Neutrophil (primary cell): ENCODE results near the gene KIR3DL1.
"Not testable (repeated sequence)": the region's sequence is repeated elsewhere in the genome, so short reads cannot be mapped to it uniquely, and the experiment has no call there.

Source experiments
- H3K27ac ChIP-seq: fragments of 200-600 bp; sonication (generic); 2 replicates; pipeline ENCODE4 v1.5.1; 2016; ENCODE audit warnings: mild to moderate bottlenecking, moderate library complexity
- H3K27me3 ChIP-seq: fragments of 200-600 bp; sonication (generic); 2 replicates; pipeline ENCODE4 v1.6.0; 2016; ENCODE audit warnings: mild to moderate bottlenecking
- H3K36me3 ChIP-seq: fragments of 200-600 bp; sonication (generic); 2 replicates; pipeline ENCODE4 v1.5.1; 2017
- H3K4me1 ChIP-seq, 2 experiments: fragments of 200-600 bp in 1 of 2; sonication (generic) in 1 of 2; 1 replicate in 1 of 2; 2 replicates in 1 of 2; pipeline versions ENCODE4 v1.5.1 to v1.6.1; 2013 to 2016; ENCODE audit warnings: low read depth in 1 of 2, low read length in 1 of 2, mild to moderate bottlenecking in 1 of 2, moderate library complexity in 1 of 2; ENCODE audit not compliant: control insufficient read depth in 1 of 2, insufficient read depth in 1 of 2
- H3K4me3 ChIP-seq, 2 experiments: fragments of 200-600 bp in 1 of 2; sonication (generic) in 1 of 2; 1 replicate in 1 of 2; 2 replicates in 1 of 2; pipeline ENCODE4 v1.5.1; 2013 to 2016; ENCODE audit warnings: low read depth in 1 of 2, low read length in 1 of 2, mild to moderate bottlenecking in 1 of 2, moderate library complexity in 1 of 2
- H3K9me3 ChIP-seq: fragments of 200-600 bp; sonication (generic); 2 replicates; pipeline ENCODE4 v1.5.1; 2016

KIR3DL1 gene

GRCh38 chr19:54816251-54816650 lies at the start of gene KIR3DL1:
KIR3DL1 (plus strand) TSS chr19:54816468.
- H3K27ac ChIP-seq, H3K36me3 ChIP-seq, H3K4me1 ChIP-seq, H3K4me3 ChIP-seq, H3K9me3 ChIP-seq, H3K27me3 ChIP-seq: not testable (repeated sequence)

DNA sequence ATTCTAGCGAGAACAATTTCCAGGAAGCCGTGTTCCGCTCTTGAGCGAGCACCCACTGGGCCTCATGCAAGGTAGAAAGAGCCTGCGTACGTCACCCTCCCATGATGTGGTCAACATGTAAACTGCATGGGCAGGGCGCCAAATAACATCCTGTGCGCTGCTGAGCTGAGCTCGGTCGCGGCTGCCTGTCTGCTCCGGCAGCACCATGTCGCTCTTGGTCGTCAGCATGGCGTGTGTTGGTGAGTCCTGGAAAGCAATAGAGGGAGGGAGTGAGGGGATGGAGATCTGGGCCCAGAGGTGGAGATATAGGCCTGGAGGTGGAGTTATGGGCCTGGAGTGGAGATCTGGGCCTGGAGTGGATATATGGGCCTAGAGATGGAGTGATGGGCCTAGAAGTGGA lies 46.6 kb upstream of the KIR3DL1 start, which contains the start of gene KIR2DL1:
Gene KIR2DL1, plus strand, starts transcription at position 148 of the 400 bp plus-strand sequence. Its CDS starts 58 bp downstream, at position 206.
- H3K27me3 ChIP-seq, H3K4me3 ChIP-seq, H3K9me3 ChIP-seq, H3K4me1 ChIP-seq, H3K27ac ChIP-seq, H3K36me3 ChIP-seq: not testable (repeated sequence)

- H3K36me3 ChIP-seq, H3K9me3 ChIP-seq, H3K4me3 ChIP-seq, H3K27me3 ChIP-seq, H3K27ac ChIP-seq, H3K4me1 ChIP-seq: not testable (repeated sequence)
These were observed 45.8 kb upstream of the KIR3DL1 start for GRCh38 chr19:54770511-54770910.

- H3K27me3 ChIP-seq, H3K4me1 ChIP-seq, H3K36me3 ChIP-seq, H3K9me3 ChIP-seq, H3K27ac ChIP-seq, H3K4me3 ChIP-seq: not testable (repeated sequence)
These were observed 45.0 kb upstream of the KIR3DL1 start for GRCh38 chr19:54771018-54771960.

- not testable (repeated sequence) for H3K4me1 ChIP-seq, H3K36me3 ChIP-seq, H3K4me3 ChIP-seq, H3K27ac ChIP-seq, H3K9me3 ChIP-seq, H3K27me3 ChIP-seq
These were observed 43.6 kb upstream of the KIR3DL1 start for GRCh38 chr19:54772666-54773065.

DNA sequence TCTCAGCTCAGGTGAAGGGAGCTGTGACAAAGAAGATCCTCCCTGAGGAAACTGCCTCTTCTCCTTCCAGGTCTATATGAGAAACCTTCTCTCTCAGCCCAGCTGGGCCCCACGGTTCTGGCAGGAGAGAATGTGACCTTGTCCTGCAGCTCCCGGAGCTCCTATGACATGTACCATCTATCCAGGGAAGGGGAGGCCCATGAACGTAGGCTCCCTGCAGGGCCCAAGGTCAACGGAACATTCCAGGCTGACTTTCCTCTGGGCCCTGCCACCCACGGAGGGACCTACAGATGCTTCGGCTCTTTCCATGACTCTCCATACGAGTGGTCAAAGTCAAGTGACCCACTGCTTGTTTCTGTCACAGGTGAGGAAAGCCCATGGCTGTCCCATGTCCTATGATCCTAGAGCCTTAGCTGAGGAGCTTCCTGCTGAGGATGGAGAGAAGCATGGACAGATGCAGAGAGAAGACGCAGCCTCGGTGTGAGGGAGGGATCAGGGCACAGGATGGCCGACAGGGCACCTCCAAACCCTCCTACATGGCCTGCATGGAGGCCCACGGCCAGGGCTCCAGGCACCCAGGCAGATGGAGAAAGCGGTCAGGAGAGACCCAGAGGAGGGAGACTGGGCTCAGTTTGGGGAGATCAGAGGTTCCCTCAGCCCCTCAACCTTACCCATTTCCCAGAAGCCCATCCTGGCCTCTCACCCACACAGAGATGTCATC lies 41.0 kb upstream of the KIR3DL1 start:
- not testable (repeated sequence) for H3K9me3 ChIP-seq, H3K4me1 ChIP-seq, H3K27ac ChIP-seq, H3K4me3 ChIP-seq, H3K36me3 ChIP-seq, H3K27me3 ChIP-seq

DNA sequence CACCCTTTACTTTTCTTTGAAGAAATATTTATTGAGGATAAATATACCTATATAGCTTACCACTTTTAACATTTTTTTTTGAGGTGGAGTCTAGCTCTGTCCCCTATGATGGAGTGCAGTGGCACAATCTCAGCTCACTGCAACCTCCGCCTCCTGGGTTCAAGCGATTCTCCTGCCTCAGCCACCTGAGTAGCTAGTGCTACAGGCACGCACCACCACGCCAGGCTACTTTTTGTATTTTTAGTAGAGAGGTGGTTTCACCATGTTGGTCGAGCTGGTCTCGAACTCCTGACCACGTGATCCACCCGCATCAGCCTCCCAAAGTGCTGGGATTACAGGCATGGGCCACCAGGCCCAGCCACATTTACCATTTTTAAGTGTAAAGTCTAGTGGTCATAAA lies 40.4 kb upstream of the KIR3DL1 start:
- H3K4me1 ChIP-seq: not testable (repeated sequence)

DNA sequence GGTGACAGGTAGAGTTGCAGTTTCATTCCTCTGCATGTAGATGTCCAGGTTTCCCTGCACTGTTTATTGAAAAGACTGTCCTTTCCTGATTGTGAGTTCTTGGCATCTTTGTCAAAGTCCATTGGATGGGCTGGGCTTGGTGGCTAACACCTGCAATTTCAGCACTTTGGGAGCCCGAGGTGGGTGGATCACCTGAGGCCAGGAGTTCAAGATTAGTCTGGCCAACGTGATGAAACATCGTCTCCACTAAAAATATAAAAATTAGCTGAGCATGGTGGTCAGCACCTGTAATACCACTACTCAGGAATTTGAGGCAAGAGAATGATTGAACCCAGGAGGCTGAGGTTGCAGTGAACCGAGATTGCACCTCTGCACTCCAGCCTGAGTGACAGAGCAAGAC lies 38.4 kb upstream of the KIR3DL1 start:
- not testable (repeated sequence) for H3K4me3 ChIP-seq, H3K27me3 ChIP-seq, H3K36me3 ChIP-seq, H3K9me3 ChIP-seq, H3K27ac ChIP-seq, H3K4me1 ChIP-seq

More for the DNA sequence above, 40.4 kb upstream of the KIR3DL1 start:
- H3K9me3 ChIP-seq, H3K4me3 ChIP-seq, H3K27me3 ChIP-seq, H3K27ac ChIP-seq, H3K36me3 ChIP-seq: not testable (repeated sequence)

GRCh38 chr19:54778896-54779295 lies 37.4 kb upstream of the KIR3DL1 start:
- not testable (repeated sequence) for H3K9me3 ChIP-seq, H3K4me3 ChIP-seq, H3K36me3 ChIP-seq, H3K4me1 ChIP-seq, H3K27me3 ChIP-seq
- peak overlapping the region; percentile 60 for H3K27ac ChIP-seq

DNA sequence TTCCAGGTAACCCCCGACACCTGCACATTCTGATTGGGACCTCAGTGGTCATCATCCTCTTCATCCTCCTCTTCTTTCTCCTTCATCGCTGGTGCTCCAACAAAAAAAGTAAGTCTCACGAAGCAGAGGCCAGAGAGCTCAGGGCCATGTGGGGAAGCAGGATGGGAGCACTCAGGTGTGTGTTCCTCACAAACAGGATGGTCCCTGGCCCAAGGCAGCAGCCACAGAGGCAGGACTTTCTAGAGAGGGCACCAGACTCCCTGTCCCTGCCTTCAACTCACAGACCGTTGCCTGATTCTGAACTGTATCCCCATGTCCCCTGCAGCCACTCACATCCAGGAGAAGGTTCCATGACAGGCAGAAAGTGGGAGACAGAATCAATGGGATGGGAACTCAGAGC lies 33.4 kb upstream of the KIR3DL1 start:
- not testable (repeated sequence) for H3K9me3 ChIP-seq, H3K27me3 ChIP-seq, H3K4me3 ChIP-seq, H3K36me3 ChIP-seq, H3K27ac ChIP-seq
- peaks cover 9 to 12% of the 10 kb centered on the region in 2 experiments for H3K4me1 ChIP-seq

DNA sequence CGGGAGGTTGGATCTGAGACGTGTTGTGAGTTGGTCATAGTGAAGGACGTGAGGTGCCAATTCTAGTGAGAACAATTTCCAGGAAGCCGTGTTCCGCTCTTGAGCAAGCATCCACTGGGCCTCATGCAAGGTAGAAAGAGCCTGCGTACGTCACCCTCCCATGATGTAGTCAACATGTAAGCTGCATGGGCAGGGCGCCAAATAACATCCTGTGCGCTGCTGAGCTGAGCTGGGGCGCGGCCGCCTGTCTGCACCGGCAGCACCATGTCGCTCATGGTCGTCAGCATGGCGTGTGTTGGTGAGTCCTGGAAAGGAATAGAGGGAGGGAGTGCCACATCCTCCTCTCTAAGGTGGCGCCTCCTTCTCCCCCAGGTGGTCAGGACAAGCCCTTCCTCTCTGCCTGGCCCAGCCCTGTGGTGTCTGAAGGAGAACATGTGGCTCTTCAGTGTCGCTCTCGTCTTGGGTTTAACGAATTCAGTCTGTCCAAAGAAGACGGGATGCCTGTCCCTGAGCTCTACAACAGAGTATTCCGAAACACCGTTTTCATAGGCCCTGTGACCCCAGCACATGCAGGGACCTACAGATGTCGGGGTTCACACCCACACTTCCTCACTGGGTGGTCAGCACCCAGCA lies 30.1 kb upstream of the KIR3DL1 start:
- H3K4me3 ChIP-seq, H3K36me3 ChIP-seq, H3K27me3 ChIP-seq, H3K9me3 ChIP-seq, H3K27ac ChIP-seq: not testable (repeated sequence)
- H3K4me1 ChIP-seq: peaks cover 17 to 22% of the 10 kb centered on the region in 2 experiments

GRCh38 chr19:54788154-54788553 lies 28.1 kb upstream of the KIR3DL1 start:
- not testable (repeated sequence) for H3K36me3 ChIP-seq, H3K4me3 ChIP-seq, H3K9me3 ChIP-seq
- peak overlapping the region; percentile 78 for H3K27ac ChIP-seq
- peaks cover 29 to 31% of the 10 kb centered on the region in 2 experiments for H3K4me1 ChIP-seq
- peaks cover 16% of the 10 kb centered on the region for H3K27me3 ChIP-seq
